ENCODE data around the gene PAIP2. TPM values are rescaled to one million over a fixed set of nuclear protein-coding genes. Genes with fewer than 3 reads are reported as not detected.
"Not testable (repeated sequence)": the region's sequence is repeated elsewhere in the genome, so short reads cannot be mapped to it uniquely, and the experiment has no call there.

The PAIP2 gene
- total RNA-seq, 2 donors from 2014 or later, result 67.6 to 75.4 TPM

DNA sequence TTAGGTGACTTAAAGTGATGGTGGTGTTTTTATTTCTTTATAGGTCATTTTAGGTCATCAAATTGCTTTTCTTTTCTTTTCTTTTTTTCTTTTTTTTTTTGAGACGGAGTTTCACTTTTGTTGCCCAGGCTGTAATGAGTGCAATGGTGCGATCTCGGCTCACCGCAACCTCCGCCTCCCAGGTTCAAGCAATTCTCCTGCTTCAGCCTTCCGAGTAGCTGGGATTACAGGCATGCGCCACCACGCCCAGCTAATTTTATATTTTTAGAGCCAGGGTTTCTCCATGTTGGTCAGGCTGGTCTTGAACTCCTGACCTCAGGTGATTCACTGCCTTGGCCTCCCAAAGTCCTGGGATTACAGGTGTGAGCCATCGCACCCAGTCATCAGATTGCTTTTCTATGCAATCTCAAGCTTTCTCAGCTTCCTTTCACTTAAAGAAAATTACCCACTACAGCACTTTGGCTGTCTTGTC is 30.9 kb upstream of the PAIP2 start:
- DNase-seq (ENCODE audit: low spot score); intact Hi-C loops (cut with DNase I): not testable (repeated sequence)

GRCh38 chr5:139312075-139312474 is 29.6 kb upstream of the PAIP2 start:
- intact Hi-C loops (cut with DNase I), result no loop called here
- no peak for DNase-seq (ENCODE audit: low spot score)

DNA sequence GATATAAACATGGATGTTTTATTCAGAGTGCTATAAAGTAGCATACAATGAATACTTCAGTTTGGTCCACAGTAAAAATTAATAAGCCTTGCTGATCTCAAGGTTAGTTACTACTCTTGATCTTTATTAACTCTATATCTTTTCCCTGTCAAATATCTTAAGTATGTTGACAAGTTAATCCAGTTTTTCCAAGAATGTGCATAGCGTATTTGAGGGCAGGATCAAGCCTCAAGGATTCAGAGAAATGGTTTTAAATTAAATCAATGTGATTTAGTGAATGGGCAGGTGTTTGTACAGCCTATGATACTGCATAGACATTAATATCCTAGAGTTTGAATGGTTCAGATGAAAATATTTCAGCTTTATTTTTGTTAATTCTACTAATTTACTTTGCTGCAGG is 27.4 kb upstream of the PAIP2 start:
- intact Hi-C loops (cut with DNase I), result no loop called here

GRCh38 chr5:139315056-139315615 is 26.5 kb upstream of the PAIP2 start:
- DNase-seq (ENCODE audit: low spot score), result no peak
- intact Hi-C loops (cut with DNase I), result no loop called here

More for the DNA sequence above, 27.4 kb upstream of the PAIP2 start:
- DNase-seq (ENCODE audit: low spot score), result no peak

DNA sequence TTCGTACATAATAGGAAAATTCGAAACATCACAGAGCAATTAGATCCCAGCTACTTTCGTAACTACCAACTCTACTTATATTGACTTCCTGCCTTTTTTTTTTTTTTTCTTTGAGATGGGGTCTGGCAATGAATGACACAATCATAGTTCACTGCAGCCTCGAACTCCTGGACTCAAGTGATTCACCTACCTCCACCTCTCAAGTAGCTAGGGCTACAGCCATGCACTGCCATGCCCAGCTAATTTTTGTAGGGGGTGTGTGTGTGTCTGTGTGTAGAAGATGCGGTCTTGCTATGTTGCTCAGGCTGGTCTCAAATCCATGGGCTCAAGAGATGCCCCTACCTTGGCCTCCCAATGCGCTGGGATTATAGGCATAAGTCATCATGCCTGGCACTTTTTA is 5.8 kb upstream of the PAIP2 start:
- no peak for DNase-seq (ENCODE audit: low spot score)
- intact Hi-C loops (cut with DNase I), result no loop called here

DNA sequence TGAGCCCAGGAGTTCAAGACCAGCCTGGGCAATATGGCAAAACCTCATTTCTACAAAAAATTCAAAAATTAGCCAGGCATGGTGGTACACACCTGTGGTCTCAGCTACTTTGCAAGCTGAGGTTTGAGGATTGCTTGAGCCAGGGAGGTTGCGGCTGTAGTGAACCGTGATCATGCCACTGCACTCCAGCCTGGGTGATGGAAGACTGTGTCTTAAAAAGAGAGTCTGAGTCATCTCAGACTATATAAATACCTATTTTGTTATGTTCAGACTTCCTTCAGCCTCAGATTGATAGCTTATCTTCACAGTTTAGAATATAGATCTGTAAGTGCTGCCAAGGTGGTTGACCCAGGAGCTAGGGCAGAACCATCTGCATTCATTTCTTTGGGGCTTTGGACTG is 1.6 kb upstream of the PAIP2 start:
- intact Hi-C loops (cut with DNase I), result no loop called here
- no peak for DNase-seq (ENCODE audit: low spot score)

DNA sequence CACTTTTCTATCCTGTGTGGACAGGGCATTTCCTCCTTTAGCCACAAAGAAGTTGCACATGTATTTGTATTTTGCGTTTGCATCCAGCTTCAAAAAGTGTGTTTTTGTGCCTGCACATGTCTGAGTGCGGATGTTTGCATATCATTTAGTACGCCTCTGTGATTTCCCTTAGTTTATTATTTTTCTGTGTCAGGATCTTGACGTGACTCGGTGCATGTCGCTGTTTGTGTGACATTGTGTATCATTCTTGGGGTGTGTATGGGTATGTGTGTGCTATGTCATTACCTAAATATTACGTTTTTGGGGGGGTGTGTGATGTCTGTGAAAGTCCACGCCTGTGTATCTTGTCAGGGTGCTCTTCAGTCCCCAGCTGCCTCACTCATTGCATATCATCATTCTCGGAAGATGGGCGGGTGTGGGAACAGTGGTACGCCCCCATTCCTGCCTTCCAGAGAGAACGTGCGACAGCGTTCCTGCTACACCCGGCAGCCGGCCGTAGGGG is 416 bp upstream of the PAIP2 start:
- intact Hi-C loops (cut with DNase I), result no loop called here
- no peak for DNase-seq (ENCODE audit: low spot score)

DNA sequence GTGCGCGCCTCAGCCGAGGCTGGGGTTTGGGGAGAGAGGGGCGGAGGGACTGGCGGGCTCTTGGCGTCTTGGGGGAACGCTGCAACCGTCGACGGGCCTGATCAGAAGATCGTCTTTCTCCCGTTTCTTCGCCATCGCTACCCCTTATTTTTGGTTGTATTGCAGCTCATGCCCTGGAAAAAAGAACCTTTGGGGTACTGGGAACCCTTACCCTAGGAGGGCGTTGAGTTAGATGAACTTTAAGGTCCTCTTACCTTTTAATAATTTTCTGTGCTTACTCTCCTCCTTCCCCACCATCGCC is 719 bp downstream of the PAIP2 start:
- intact Hi-C loops (cut with DNase I), result no loop called here
- no peak for DNase-seq (ENCODE audit: low spot score)

DNA sequence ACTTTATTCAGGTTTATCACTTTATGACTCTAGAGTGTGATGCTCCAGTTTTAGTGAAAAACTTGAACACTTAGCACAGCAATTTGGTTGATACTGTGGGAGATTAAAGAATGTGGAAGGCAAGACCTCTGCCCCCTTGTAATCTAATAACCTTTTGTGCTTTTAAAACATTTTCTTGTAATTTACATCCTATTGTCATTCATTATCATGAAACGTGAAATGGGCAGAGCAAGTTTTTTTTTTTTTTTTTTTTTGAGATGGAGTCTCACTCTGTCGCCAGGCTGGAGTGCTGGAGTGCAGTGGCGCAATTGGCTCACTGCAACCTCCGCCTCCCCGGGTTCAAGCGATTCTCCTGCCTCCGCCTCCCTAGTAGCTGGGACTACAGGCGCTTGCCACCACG is 1.8 kb downstream of the PAIP2 start:
- DNase-seq (ENCODE audit: low spot score), result no peak
- intact Hi-C loops (cut with DNase I), result no loop called here

- intact Hi-C loops (cut with DNase I), result no loop called here
- DNase-seq (ENCODE audit: low spot score), result no peak
Measured at GRCh38 chr5:139344177-139344576, 2.5 kb downstream of the PAIP2 start.

- intact Hi-C loops (cut with DNase I), result not testable (repeated sequence)
Measured at GRCh38 chr5:139345442-139345841, 3.8 kb downstream of the PAIP2 start.

GRCh38 chr5:139347863-139348262 is 6.2 kb downstream of the PAIP2 start:
- DNase-seq (ENCODE audit: low spot score); intact Hi-C loops (cut with DNase I): not testable (repeated sequence)

More at GRCh38 chr5:139345442-139345841, 3.8 kb downstream of the PAIP2 start:
- not testable (repeated sequence) for DNase-seq (ENCODE audit: low spot score)

DNA sequence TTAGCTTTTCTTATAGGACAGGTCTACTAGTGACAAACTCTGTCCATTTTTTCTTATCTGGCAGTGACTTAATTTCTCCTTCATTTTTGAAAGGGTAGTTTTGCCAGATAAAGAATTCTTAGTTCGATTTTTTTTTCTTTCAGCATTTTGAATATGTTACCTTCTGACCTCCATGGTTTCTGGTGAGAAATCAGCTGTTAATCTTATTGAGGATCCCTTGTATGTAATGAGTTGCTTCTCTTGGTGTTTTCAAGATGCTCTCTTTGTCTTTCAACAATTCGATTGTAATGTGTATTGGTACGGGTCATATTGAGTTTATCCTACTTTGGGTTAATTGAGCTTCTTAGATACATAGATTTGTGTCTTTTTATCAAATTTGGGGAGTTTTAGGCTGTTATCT is 12.5 kb downstream of the PAIP2 start:
- intact Hi-C loops (cut with DNase I), result no loop called here
- no peak for DNase-seq (ENCODE audit: low spot score)

DNA sequence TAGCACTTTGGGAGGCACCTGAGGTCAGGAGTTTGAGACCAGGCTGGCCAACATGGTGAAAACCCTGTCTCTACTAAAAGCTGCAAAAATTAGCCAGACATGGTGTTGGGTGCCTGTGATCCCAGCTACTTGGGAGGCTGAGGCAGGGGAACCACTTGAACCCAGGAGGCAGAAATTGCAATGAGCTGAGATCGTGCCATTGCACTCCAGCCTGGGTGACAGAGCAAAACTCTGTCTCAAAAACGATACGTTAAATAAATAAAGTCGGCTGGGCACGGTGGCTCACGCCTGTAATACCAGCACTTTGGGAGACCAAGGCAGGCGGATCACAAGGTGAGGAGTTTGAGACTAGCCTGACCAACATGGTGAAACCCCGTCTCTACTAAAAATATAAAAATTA is 14.2 kb downstream of the PAIP2 start:
- intact Hi-C loops (cut with DNase I); DNase-seq (ENCODE audit: low spot score): not testable (repeated sequence)

DNA sequence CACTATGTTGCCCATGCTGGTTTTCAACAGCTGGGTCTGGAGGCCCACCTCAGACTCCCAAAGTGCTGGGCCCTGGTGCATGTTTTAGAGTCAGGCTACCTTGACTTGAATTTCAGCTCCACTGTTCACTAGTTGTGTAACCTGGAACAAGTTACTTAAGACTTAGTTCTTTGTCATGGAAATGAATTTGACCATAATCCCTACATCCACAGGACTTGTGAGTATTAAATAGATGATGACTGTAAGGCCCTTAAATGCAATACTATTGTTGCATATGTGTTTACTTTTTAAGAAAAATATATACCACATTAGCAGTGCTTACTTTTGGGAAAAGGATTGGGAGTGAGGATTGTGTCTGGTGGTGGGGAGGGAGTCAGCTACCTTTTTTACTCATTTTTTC is 16.4 kb downstream of the PAIP2 start:
- no peak for DNase-seq (ENCODE audit: low spot score)
- intact Hi-C loops (cut with DNase I), result no loop called here

DNA sequence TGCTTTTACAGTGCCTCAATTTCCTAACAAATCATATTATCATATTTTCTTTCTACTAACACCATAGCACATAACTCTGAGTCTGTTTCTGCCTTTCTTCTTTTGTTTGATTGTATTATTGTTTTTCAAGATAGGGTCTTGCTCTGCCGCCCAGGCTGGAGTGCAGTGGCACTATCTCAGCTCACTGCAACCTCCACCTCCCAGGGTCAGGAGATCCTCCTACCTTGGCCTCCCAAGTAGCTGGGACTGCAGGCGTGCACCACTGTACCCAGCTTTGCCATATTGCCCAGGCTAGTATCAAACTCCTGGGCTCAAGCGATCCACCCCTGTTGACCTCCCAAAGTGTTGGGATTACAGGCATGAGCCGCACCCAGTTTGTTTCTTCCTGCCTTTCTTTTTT is 18.7 kb downstream of the PAIP2 start:
- intact Hi-C loops (cut with DNase I), result no loop called here
- DNase-seq (ENCODE audit: low spot score), result no peak

GRCh38 chr5:139361835-139362429 is 20.3 kb downstream of the PAIP2 start:
- intact Hi-C loops (cut with DNase I), result no loop called here
- no peak for DNase-seq (ENCODE audit: low spot score)

DNA sequence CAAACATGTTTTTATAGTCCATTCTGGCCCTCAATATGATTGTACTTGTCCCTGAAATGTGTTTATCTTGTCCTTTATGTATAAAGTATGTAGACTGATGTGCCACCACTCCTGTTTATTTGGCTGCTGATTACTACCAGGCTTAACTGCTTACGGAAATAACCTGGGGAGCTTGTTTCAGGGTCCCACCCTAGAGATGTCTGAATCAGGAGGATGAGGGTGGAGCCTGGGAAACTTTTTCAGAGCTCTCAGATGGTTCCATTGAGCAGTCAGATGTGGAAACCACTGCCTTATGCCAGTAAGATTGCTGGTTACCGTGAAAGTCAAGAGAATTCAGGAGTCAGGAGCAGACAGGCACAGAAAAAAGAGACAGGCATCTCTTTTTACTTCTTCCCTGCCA is 22.3 kb downstream of the PAIP2 start:
- DNase-seq (ENCODE audit: low spot score), result no peak
- intact Hi-C loops (cut with DNase I), result no loop called here

GRCh38 chr5:139364466-139364865 is 22.8 kb downstream of the PAIP2 start:
- intact Hi-C loops (cut with DNase I), result no loop called here

DNA sequence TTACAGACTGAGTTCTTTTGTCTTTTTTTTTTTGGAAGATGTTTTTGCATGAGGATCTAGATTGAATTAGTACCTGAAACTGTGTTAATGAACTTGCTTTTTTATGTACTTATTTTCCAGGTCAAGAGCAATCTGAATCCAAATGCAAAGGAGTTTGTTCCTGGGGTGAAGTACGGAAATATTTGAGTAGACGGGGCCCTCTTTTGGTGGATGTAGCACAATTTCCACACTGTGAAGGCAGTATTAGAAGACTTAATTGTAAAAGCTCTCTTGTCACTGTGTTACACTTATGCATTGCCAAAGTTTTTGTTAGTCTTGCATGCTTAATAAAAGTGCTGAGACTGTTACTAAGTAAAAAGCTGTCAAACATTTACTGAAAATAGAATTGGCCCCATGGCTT is 27.0 kb downstream of the PAIP2 start:
- intact Hi-C loops (cut with DNase I), result no loop called here
- DNase-seq (ENCODE audit: low spot score), result no peak

More at GRCh38 chr5:139364466-139364865, 22.8 kb downstream of the PAIP2 start:
- no peak for DNase-seq (ENCODE audit: low spot score)

GRCh38 chr5:139369181-139369580 is 27.5 kb downstream of the PAIP2 start:
- no peak for DNase-seq (ENCODE audit: low spot score)
- intact Hi-C loops (cut with DNase I), result no loop called here
